ENCODE measurements around the gene STX18. TPM values are rescaled to one million over a fixed set of nuclear protein-coding genes. Genes with fewer than 3 reads are reported as not detected.

Gene STX18
- total RNA-seq, 1 experiment from 2014 or later: 36.5 TPM

DNA sequence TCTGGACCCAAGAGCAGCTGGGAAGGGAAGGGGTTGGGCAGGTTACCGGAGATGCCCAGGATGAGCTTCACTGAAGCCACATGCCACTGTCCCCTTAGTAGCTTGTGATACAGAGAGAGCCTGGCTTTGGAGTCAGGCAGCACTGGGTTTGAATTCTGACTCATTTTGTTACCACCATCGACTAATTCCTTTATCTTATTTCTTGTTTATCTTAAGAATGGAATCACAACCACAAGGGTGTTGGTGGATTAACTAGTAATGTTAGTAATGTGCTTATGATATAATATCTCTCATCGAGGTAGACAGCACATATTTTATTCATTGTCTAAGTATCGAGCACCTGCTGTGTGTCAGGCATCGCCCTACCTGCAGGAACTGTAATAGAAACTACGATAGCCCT, 17.7 kb upstream of the STX18 start:
- no peaks in the 10 kb centered on the region for H3K9me3 ChIP-seq
- peaks cover 21% of the 10 kb centered on the region for H3K4me1 ChIP-seq
- intact Hi-C loops (cut with micrococcal nuclease; ENCODE audit: unreplicated experiment): loop anchor here (5.0 kb wide), 1 partner anchor 72 kb away; no protein-coding TSS in a partner anchor
- no peaks in the 10 kb centered on the region for H3K36me3 ChIP-seq (ENCODE audit: control insufficient read depth, insufficient read depth, low read length)
- POLR2A ChIA-PET: no interaction called here
- no peak overlapping the region for H3K4me3 ChIP-seq (ENCODE audit: low read depth, low read length)
- no peak for DNase-seq
- Mint-ChIP-seq H3K36me3 (ENCODE audit: insufficient read depth, unreplicated experiment) (peaks cover 17% of the 10 kb centered on the region), H3K27me3 (ENCODE audit: insufficient read depth, unreplicated experiment) (no peaks in the 10 kb centered on the region), H3K27ac (ENCODE audit: unreplicated experiment) (no peak overlapping the region), H3K9me3 (ENCODE audit: unreplicated experiment) (no peaks in the 10 kb centered on the region), H3K4me1 (ENCODE audit: low read depth, unreplicated experiment) (peaks cover 16% of the 10 kb centered on the region), H3K4me3 (ENCODE audit: unreplicated experiment) (no peak overlapping the region)
- TF ChIP-seq, protein P1, sequence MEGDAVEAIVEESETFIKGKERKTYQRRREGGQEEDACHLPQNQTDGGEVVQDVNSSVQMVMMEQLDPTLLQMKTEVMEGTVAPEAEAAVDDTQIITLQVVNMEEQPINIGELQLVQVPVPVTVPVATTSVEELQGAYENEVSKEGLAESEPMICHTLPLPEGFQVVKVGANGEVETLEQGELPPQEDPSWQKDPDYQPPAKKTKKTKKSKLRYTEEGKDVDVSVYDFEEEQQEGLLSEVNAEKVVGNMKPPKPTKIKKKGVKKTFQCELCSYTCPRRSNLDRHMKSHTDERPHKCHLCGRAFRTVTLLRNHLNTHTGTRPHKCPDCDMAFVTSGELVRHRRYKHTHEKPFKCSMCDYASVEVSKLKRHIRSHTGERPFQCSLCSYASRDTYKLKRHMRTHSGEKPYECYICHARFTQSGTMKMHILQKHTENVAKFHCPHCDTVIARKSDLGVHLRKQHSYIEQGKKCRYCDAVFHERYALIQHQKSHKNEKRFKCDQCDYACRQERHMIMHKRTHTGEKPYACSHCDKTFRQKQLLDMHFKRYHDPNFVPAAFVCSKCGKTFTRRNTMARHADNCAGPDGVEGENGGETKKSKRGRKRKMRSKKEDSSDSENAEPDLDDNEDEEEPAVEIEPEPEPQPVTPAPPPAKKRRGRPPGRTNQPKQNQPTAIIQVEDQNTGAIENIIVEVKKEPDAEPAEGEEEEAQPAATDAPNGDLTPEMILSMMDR (IDR thresholded peaks at IDR 0.05; ENCODE audit: insufficient read depth in 1 of 2, low read depth in 1 of 2, low read length in 1 of 2, severe bottlenecking in 1 of 2, unreplicated experiment in 1 of 2): no peak
- H3K27me3 ChIP-seq (replicated peaks; ENCODE audit: control insufficient read depth, insufficient read depth, low read length): no peaks in the 10 kb centered on the region
- no TSS peak for BruUV-seq (replicated peaks)
- CTCF ChIA-PET: no interaction called here

DNA sequence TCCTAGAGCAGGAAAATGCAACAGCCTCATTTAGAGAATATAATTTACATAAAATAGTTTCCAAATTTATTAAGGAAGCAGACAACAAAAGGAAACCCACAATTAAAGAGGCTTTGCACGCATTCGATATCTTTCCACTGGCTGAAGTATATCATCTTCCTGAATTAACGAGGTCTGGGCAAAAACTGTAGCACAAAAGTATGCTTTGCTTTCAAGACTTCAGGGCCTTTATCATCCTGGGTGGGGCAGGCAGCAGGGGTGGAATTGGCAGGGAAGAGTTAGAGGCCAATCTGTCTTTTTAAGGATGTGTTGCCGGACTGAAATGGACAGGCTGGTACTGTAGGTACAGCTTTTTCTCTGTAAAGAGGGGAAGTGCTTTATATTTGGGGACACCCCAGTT, 17.0 kb upstream of the STX18 start:
- POLR2A ChIA-PET: no interaction called here
- Mint-ChIP-seq H3K4me1 (ENCODE audit: low read depth, unreplicated experiment) (peaks cover 16% of the 10 kb centered on the region), H3K36me3 (ENCODE audit: insufficient read depth, unreplicated experiment) (peaks cover 18% of the 10 kb centered on the region), H3K27me3 (ENCODE audit: insufficient read depth, unreplicated experiment) (no peaks in the 10 kb centered on the region), H3K4me3 (ENCODE audit: unreplicated experiment) (no peak overlapping the region), H3K9me3 (ENCODE audit: unreplicated experiment) (no peaks in the 10 kb centered on the region), H3K27ac (ENCODE audit: unreplicated experiment) (peak overlapping the region; percentile 44)
- no TSS peak for BruUV-seq (replicated peaks)
- no peaks in the 10 kb centered on the region for H3K27me3 ChIP-seq (replicated peaks; ENCODE audit: control insufficient read depth, insufficient read depth, low read length)
- peaks cover 21% of the 10 kb centered on the region for H3K4me1 ChIP-seq
- H3K4me3 ChIP-seq (ENCODE audit: low read depth, low read length): no peak overlapping the region
- CTCF ChIA-PET: no interaction called here
- intact Hi-C loops (cut with micrococcal nuclease; ENCODE audit: unreplicated experiment): loop anchor here (5.0 kb wide), 1 partner anchor 72 kb away; no protein-coding TSS in a partner anchor
- no peak for DNase-seq
- no peaks in the 10 kb centered on the region for H3K9me3 ChIP-seq
- TF ChIP-seq, protein P1 (IDR thresholded peaks at IDR 0.05; ENCODE audit: insufficient read depth in 1 of 2, low read depth in 1 of 2, low read length in 1 of 2, severe bottlenecking in 1 of 2, unreplicated experiment in 1 of 2): no peak
- H3K36me3 ChIP-seq (ENCODE audit: control insufficient read depth, insufficient read depth, low read length): no peaks in the 10 kb centered on the region

DNA sequence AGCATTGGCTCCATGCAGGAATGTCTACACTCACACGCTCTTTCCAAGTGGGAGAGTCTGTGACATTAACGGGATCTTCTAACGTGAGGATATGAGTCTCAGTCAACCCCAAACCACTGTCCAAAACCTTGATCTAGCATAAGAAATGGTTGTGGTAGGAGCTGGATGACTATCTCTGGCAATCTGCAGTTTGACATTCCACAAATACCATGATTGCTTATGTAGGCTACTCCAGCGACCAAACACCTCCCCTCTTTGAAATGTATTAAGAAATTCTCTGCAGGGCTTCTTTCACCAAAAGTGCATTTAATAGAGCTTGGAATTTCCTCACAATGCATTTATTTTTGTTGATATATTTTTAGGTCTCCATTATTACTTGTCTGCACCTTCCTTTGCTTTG, 14.1 kb upstream of the STX18 start:
- Mint-ChIP-seq H3K36me3 (ENCODE audit: insufficient read depth, unreplicated experiment) (peaks cover 19% of the 10 kb centered on the region), H3K9me3 (ENCODE audit: unreplicated experiment) (peaks cover 6% of the 10 kb centered on the region), H3K4me3 (ENCODE audit: unreplicated experiment) (peak overlapping the region; percentile 46), H3K27ac (ENCODE audit: unreplicated experiment) (peak overlapping the region; percentile 80), H3K27me3 (ENCODE audit: insufficient read depth, unreplicated experiment) (no peaks in the 10 kb centered on the region), H3K4me1 (ENCODE audit: low read depth, unreplicated experiment) (peaks cover 16% of the 10 kb centered on the region)
- Histone ChIP-seq H3K27me3 (replicated peaks; ENCODE audit: control insufficient read depth, insufficient read depth, low read length) (no peaks in the 10 kb centered on the region), H3K4me3 (ENCODE audit: low read depth, low read length) (no peak overlapping the region), H3K4me1 (peaks cover 21% of the 10 kb centered on the region), H3K36me3 (ENCODE audit: control insufficient read depth, insufficient read depth, low read length) (no peaks in the 10 kb centered on the region), H3K9me3 (no peaks in the 10 kb centered on the region)
- no TSS peak for BruUV-seq (replicated peaks)
- intact Hi-C loops (cut with micrococcal nuclease; ENCODE audit: unreplicated experiment): loop anchor here (5.0 kb wide), 1 partner anchor 69 kb away; no protein-coding TSS in a partner anchor
- CTCF ChIA-PET: interaction anchor here (0.6 kb wide), 1 partner anchor 45 kb away, joined by 5 read pairs; no protein-coding TSS in a partner anchor
- POLR2A ChIA-PET: interaction anchor here (0.7 to 0.9 kb wide), 2 partner anchors 14 to 1592 kb away, joined by 3 to 4 read pairs; partner anchors contain the start of genes GRK4 and STX18
- TF ChIP-seq, protein P1 (IDR thresholded peaks at IDR 0.05; ENCODE audit: insufficient read depth in 1 of 2, low read depth in 1 of 2, low read length in 1 of 2, severe bottlenecking in 1 of 2, unreplicated experiment in 1 of 2): no peak
- peak in 1 of 2 experiments; percentile 29 for DNase-seq
